Coronary artery (tissue), 2 donors: ENCODE data around the gene AP3S1.
"Not testable (repeated sequence)": the region's sequence is repeated elsewhere in the genome, so short reads cannot be mapped to it uniquely, and the experiment has no call there.

Source experiments
- DNase-seq: peaks from one replicate; pipeline ENCODE4 v3.0.0-alpha.2; 2017; ENCODE audit warnings: low spot score
- H3K27ac ChIP-seq, 2 donors: fragments of 200-600 bp; sonication (generic); one replicate each; pipeline ENCODE4 v1.5.1; 2016 to 2019
- H3K4me3 ChIP-seq: fragments of 200-600 bp; sonication (generic); 2 replicates; pipeline ENCODE4 v1.5.1; 2016; ENCODE audit warnings: mild to moderate bottlenecking, moderate library complexity
- CTCF ChIP-seq: fragments of 200-600 bp; sonication (generic); IDR thresholded peaks from one replicate; pipeline ENCODE4 v1.5.1; 2019; ENCODE audit warnings: antibody characterized with exemption

Gene AP3S1

GRCh38 chr5:115884704-115885103, 43.0 kb downstream of the AP3S1 start:
- DNase-seq = no peak
- Histone ChIP-seq H3K4me3 (no peak overlapping the region), H3K27ac (no peak overlapping the region)
- TF ChIP-seq CTCF = no peak

- H3K4me3 ChIP-seq, DNase-seq, H3K27ac ChIP-seq: not testable (repeated sequence)
These were observed 43.5 kb downstream of the AP3S1 start for GRCh38 chr5:115885208-115885607.

GRCh38 chr5:115888027-115888426, 46.3 kb downstream of the AP3S1 start:
- TF ChIP-seq CTCF = no peak
- Histone ChIP-seq H3K4me3 (no peak overlapping the region), H3K27ac (no peak overlapping the region)
- DNase-seq = no peak

GRCh38 chr5:115892021-115892420, 50.3 kb downstream of the AP3S1 start:
- Histone ChIP-seq H3K27ac (no peak overlapping the region), H3K4me3 (no peak overlapping the region)
- DNase-seq = no peak
- TF ChIP-seq CTCF = no peak

- no peak for DNase-seq
- Histone ChIP-seq H3K4me3 (no peak overlapping the region), H3K27ac (no peak overlapping the region)
- no peak for TF ChIP-seq CTCF
These were observed 52.6 kb downstream of the AP3S1 start for GRCh38 chr5:115894342-115894741.

- no peak overlapping the region for H3K27ac ChIP-seq
- DNase-seq = no peak
- TF ChIP-seq CTCF = no peak
- no peak overlapping the region for H3K4me3 ChIP-seq
These were observed 54.1 kb downstream of the AP3S1 start for GRCh38 chr5:115895821-115896220.

GRCh38 chr5:115898656-115899055, 56.9 kb downstream of the AP3S1 start:
- no peak overlapping the region for H3K27ac ChIP-seq
- no peak overlapping the region for H3K4me3 ChIP-seq
- DNase-seq = no peak
- no peak for TF ChIP-seq CTCF

GRCh38 chr5:115907177-115907576, 65.4 kb downstream of the AP3S1 start:
- no peak for DNase-seq
- H3K27ac ChIP-seq = no peak overlapping the region
- TF ChIP-seq CTCF = no peak
- no peak overlapping the region for H3K4me3 ChIP-seq

- not testable (repeated sequence) for H3K27ac ChIP-seq, DNase-seq, H3K4me3 ChIP-seq
These were observed 72.1 kb downstream of the AP3S1 start for GRCh38 chr5:115913623-115914400.
